K562 (cell line): ENCODE results near the gene ATXN7L1. TPM values are rescaled to one million over a fixed set of nuclear protein-coding genes. Genes with fewer than 3 reads are reported as not detected.

Experiments used
- ATAC-seq: fragments of 200-7000 bp; cut with Tn5 transposase; 3 replicates; pipeline ENCODE4 v1.9.1; 2020; ENCODE audit warnings: moderate library complexity
- BruUV-seq: library from RNA; stranded (reverse); fragments of 400-500 nt; replicated peaks from 2 replicates; lab custom pipeline; 2021; lab: Mats Ljungman, UMichigan
- CTCF ChIA-PET: fragments of 300-600 bp; formaldehyde crosslinking; extraction: SDS; loops from one replicate; lab custom pipeline; 2021; ENCODE audit warnings: low intra/inter-chr PET ratio; lab: Yijun Ruan, JAX
- POLR2A ChIA-PET: fragments of 300-600, 350-650 bp; sonication (Branson Sonifier 250); formaldehyde crosslinking; extraction: SDS; loops from one replicate; lab custom pipeline; 2021; ENCODE audit warnings: antibody characterized with exemption, inconsistent platforms; lab: Yijun Ruan, JAX
- DNase-seq, 4 experiments: peaks; one replicate each; pipeline versions ENCODE4 v3.0.0 to v3.0.0-alpha.2; 2011 to 2018; ENCODE audit warnings: low spot score in 3 of 4, mixed read lengths in 3 of 4; ENCODE audit errors: extremely low read depth in 1 of 4
- FAIRE-seq: peaks from 2 replicates; lab custom pipeline; 2011; peaks lifted over from hg19 to GRCh38; lab: Jason Lieb, UNC
- H2AFZ ChIP-seq: 2 replicates; pipeline ENCODE4 v1.6.0; 2011; ENCODE audit warnings: low read depth, low read length, control low read depth, inconsistent platforms
- H3K27ac ChIP-seq: fragments of 200-600 bp; 3 replicates; pipeline ENCODE4 v1.8.0; 2011; ENCODE audit warnings: low read depth, mild to moderate bottlenecking, control low read depth, inconsistent platforms, low read length, moderate library complexity, mixed read lengths; ENCODE audit errors: extremely low read depth
- H3K27me3 ChIP-seq, 2 experiments: fragments of 300-600 bp in 1 of 2; 2 replicates in 1 of 2; 3 replicates in 1 of 2; pipeline versions ENCODE4 v1.6.0 to v1.8.0; 2011; ENCODE audit warnings: inconsistent platforms in 2 of 2, low read length in 2 of 2, mild to moderate bottlenecking in 1 of 2, mixed read lengths in 1 of 2, moderate library complexity in 1 of 2; ENCODE audit not compliant: control insufficient read depth in 2 of 2, insufficient read depth in 2 of 2
- H3K36me3 ChIP-seq: fragments of 300-600 bp; 3 replicates; pipeline ENCODE4 v1.8.0; 2011; ENCODE audit warnings: mild to moderate bottlenecking, low read length, inconsistent platforms; ENCODE audit not compliant: control insufficient read depth, insufficient read depth
- H3K4me1 ChIP-seq, 2 experiments: fragments of 200-600 bp in 1 of 2; replicated peaks in 1 of 2; 2 replicates in 1 of 2; 3 replicates in 1 of 2; pipeline versions ENCODE4 v1.5.1 to v1.8.0; 2011; ENCODE audit warnings: inconsistent platforms in 2 of 2, low read length in 2 of 2, mild to moderate bottlenecking in 1 of 2, mixed read lengths in 1 of 2, moderate library complexity in 1 of 2; ENCODE audit not compliant: control insufficient read depth in 2 of 2, insufficient read depth in 2 of 2
- H3K4me2 ChIP-seq: 2 replicates; pipeline ENCODE4 v1.6.1; 2011; ENCODE audit warnings: low read length, control low read depth, inconsistent platforms, mixed read lengths; ENCODE audit not compliant: insufficient read depth
- H3K4me3 ChIP-seq: fragments of 200-600 bp; sonication (generic), shearing (Covaris generic); 2 replicates; pipeline ENCODE4 v1.5.1; 2016; ENCODE audit warnings: control low read depth, inconsistent platforms
- H3K79me2 ChIP-seq: fragments of 200-600 bp; 3 replicates; pipeline ENCODE4 v1.8.0; 2011; ENCODE audit warnings: low read length, inconsistent platforms; ENCODE audit not compliant: control insufficient read depth, insufficient read depth
- H3K9ac ChIP-seq, 2 experiments: 2 replicates each; pipeline versions ENCODE4 v1.6.0 to v1.6.1; 2011; ENCODE audit warnings: low read depth in 2 of 2, low read length in 2 of 2, control low read depth in 1 of 2, inconsistent platforms in 1 of 2, mild to moderate bottlenecking in 1 of 2, mixed read lengths in 1 of 2; ENCODE audit not compliant: insufficient read depth in 1 of 2
- H3K9me1 ChIP-seq: one replicate; pipeline ENCODE4 v1.6.0; 2011; ENCODE audit warnings: inconsistent platforms, mild to moderate bottlenecking, low read length, moderate library complexity; ENCODE audit not compliant: control insufficient read depth, insufficient read depth
- H3K9me3 ChIP-seq: replicated peaks from 2 replicates; pipeline ENCODE4 v1.5.1; 2011; ENCODE audit warnings: low read depth, low read length, inconsistent platforms; ENCODE audit not compliant: control insufficient read depth, insufficient read depth
- H4K20me1 ChIP-seq: replicated peaks from 2 replicates; pipeline ENCODE4 v1.6.1; 2011; ENCODE audit warnings: low read length, inconsistent platforms, mixed read lengths; ENCODE audit not compliant: control insufficient read depth, insufficient read depth
- BRD4 ChIP-seq: fragments of 200-600 bp; sonication (generic); IDR thresholded peaks from 2 replicates; pipeline ENCODE4 v1.6.1; 2017; ENCODE audit warnings: inconsistent platforms
- FOXA3 ChIP-seq, 2 experiments: fragments of 450-650 bp in 1 of 2; sonication (generic) in 1 of 2; formaldehyde crosslinking; IDR thresholded peaks in 1 of 2; conservative IDR thresholded peaks in 1 of 2; 2 replicates each; pipeline versions ENCODE4 v1.4.0 to v1.8.0; 2020 to 2022; ENCODE audit warnings: mild to moderate bottlenecking in 2 of 2, missing genetic modification reagents in 1 of 2
- RBM22 ChIP-seq: fragments of 200-400 bp; formaldehyde crosslinking; IDR thresholded peaks from 2 replicates; pipeline ENCODE4 v1.6.1; 2018; ENCODE audit warnings: low read length, low read depth; ENCODE audit not compliant: poor library complexity, severe bottlenecking
- SLC30A9 ChIP-seq: fragments of 250-450 bp; sonication (Bioruptor Pico); IDR thresholded peaks from 2 replicates; pipeline ENCODE4 v1.8.0; 2022; ENCODE audit warnings: mild to moderate bottlenecking, moderate library complexity
- TARDBP ChIP-seq: fragments of 450-650 bp; IDR thresholded peaks from 2 replicates; pipeline ENCODE4 v1.6.1; 2016
- ZC3H8 ChIP-seq: fragments of 450-650 bp; IDR thresholded peaks from 2 replicates; pipeline ENCODE4 v1.6.1; 2017
- ZNF224 ChIP-seq: sonication (generic); formaldehyde crosslinking; IDR thresholded peaks from 2 replicates; pipeline ENCODE4 v1.8.0; 2022; ENCODE audit warnings: mild to moderate bottlenecking, missing genetic modification reagents
- WGBS: fragments of 100-300 bp; shearing (Covaris generic); methylation state at CpG from one replicate; pipeline ENCODE4 v1.1.6; 2016; ENCODE audit warnings: low coverage, mixed read lengths; ENCODE audit not compliant: insufficient coverage; ENCODE audit errors: missing lambda C conversion rate; 5-methylcytosine and 5-hydroxymethylcytosine counted together
- in situ Hi-C: fragments of 300-500 bp; cut with MboI; formaldehyde crosslinking; loops from 4 replicates; pipeline ENCODE4 v1.15.0; 2018; ENCODE audit warnings: inconsistent platforms, mixed read lengths
- intact Hi-C: fragments of 100-400 bp; cut with micrococcal nuclease; formaldehyde crosslinking; loops from 2 replicates; pipeline ENCODE4 v1.14.2; 2022
- polyA plus RNA-seq, 8 experiments: library from polyadenylated mRNA; depleted of rRNA in 4 of 8; stranded (reverse) in 5 of 8; unstranded in 3 of 8; fragments of >200 nt; fragmentation: Nextera tagmentation in 2 of 8; fragmentation: Illumina TruSeq in 1 of 8; extraction: Ambion mirVana in 2 of 8; extraction: Trizol in 1 of 8; gene quantifications; 2 replicates each; pipeline versions ENCODE4 v1.2.1 to v1.2.3, GENCODE V29; 2011 to 2014; ENCODE audit warnings: inconsistent platforms in 1 of 8, missing spikeins in 1 of 8
- total RNA-seq, 7 experiments: library from RNA; depleted of rRNA in 6 of 7; stranded (reverse); fragments of >200 nt in 6 of 7; fragmentation: Illumina TruSeq in 2 of 7; extraction: Trizol in 2 of 7; gene quantifications; 2 replicates each; pipeline versions ENCODE4 v1.2.1 to v1.2.3, GENCODE V29; 2011 to 2021; ENCODE audit warnings: low replicate concordance in 1 of 7
- TF ChIP-seq, protein P1 (sequence below): fragments of 450-650 bp; IDR thresholded peaks from 2 replicates; pipeline ENCODE4 v1.6.1; 2017; ENCODE audit warnings: antibody characterized with exemption
- TF ChIP-seq, protein P2 (sequence below): fragments of 200-400 bp; formaldehyde crosslinking; IDR thresholded peaks from 2 replicates; pipeline ENCODE4 v1.6.1; 2017; ENCODE audit warnings: mild to moderate bottlenecking, low read depth, low read length, moderate library complexity
- TF ChIP-seq, protein P3 (sequence below): fragments of 250-450 bp; sonication (Bioruptor Pico); IDR thresholded peaks from 2 replicates; pipeline ENCODE4 v1.8.0; 2022; ENCODE audit warnings: moderate library complexity, mild to moderate bottlenecking, inconsistent platforms
- TF ChIP-seq, protein P4 (sequence below): sonication (generic); formaldehyde crosslinking; IDR thresholded peaks from 2 replicates; pipeline ENCODE4 v1.8.1; 2023; ENCODE audit warnings: mild to moderate bottlenecking, missing genetic modification reagents
- TF ChIP-seq, protein P5 (sequence below): sonication (generic); formaldehyde crosslinking; IDR thresholded peaks from 2 replicates; pipeline ENCODE4 v1.8.0; 2022; ENCODE audit warnings: mild to moderate bottlenecking, missing genetic modification reagents

The ATXN7L1 gene
- total and polyA plus RNA-seq, 9 of the 15 experiments (the other 6 are each of a cell fraction or from before 2014, with no cell fraction given): 6.6 to 13.7 (median 10.7) TPM

DNA sequence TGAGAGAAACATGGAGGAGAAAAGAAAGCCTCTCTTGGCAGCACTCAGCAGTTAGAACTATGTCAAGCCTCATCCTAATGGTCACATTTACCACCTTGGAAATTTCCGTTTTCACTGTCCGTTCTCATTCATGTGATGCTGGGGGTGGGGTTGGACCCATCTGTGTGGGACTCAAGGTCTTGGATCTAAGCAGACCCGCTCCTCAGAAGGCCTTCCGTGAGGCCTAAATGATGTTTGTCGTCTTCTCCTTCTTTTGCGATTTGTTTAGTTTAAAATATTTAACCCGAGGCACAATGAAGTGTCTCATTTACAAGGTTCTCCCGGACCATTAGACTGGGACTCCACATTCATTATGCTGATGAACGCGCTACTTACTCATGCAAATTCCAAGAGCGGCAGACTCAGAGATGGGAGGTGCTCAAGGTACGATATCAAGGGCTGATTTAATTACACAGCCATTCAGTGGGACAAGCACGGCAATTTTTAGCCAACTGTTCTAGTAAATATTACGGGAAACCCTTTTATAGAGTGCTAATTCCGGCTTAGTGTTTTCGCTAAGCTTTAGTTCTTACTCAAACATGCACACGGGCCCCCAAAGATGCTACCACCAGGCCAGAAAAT lies 186.0 kb downstream of the ATXN7L1 start:
- H3K27ac ChIP-seq: no peak overlapping the region
- H3K9me3 ChIP-seq: no peaks in the 10 kb centered on the region
- ChIA-PET CTCF (no interaction called here), POLR2A (interaction anchor here (0.6 kb wide), 1 partner anchor 140 kb away, joined by 4 read pairs; no protein-coding TSS in a partner anchor)
- BruUV-seq: no TSS peak
- FAIRE-seq: no peak
- H3K4me2 ChIP-seq: no peak overlapping the region
- peaks cover 0 to 4% of the 10 kb centered on the region in 2 experiments; a peak in 2 of 5 replicates for H3K4me1 ChIP-seq
- H3K79me2 ChIP-seq: no peaks in the 10 kb centered on the region
- no peak overlapping the region for H3K9ac ChIP-seq
- H3K27me3 ChIP-seq: peaks cover 36 to 66% of the 10 kb centered on the region in 2 experiments
- H3K36me3 ChIP-seq: no peaks in the 10 kb centered on the region
- 36% methylated on average over 17 of the region's 17 CpGs for WGBS
- H2AFZ ChIP-seq: no peak overlapping the region
- TF ChIP-seq SLC30A9 (no peak), BRD4 (no peak), ZNF224 (CRISPR knock-in tag) (no peak), ZC3H8 (no peak), FOXA3 (CRISPR knock-in tag; conservative IDR thresholded peaks at IDR 0.05 in 1 of 2, IDR thresholded peaks at IDR 0.05 in 1 of 2) (no peak), RBM22 (no peak), TARDBP (no peak)
- TF ChIP-seq, protein P1, sequence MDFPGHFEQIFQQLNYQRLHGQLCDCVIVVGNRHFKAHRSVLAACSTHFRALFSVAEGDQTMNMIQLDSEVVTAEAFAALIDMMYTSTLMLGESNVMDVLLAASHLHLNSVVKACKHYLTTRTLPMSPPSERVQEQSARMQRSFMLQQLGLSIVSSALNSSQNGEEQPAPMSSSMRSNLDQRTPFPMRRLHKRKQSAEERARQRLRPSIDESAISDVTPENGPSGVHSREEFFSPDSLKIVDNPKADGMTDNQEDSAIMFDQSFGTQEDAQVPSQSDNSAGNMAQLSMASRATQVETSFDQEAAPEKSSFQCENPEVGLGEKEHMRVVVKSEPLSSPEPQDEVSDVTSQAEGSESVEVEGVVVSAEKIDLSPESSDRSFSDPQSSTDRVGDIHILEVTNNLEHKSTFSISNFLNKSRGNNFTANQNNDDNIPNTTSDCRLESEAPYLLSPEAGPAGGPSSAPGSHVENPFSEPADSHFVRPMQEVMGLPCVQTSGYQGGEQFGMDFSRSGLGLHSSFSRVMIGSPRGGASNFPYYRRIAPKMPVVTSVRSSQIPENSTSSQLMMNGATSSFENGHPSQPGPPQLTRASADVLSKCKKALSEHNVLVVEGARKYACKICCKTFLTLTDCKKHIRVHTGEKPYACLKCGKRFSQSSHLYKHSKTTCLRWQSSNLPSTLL: no peak
- TF ChIP-seq, protein P2, sequence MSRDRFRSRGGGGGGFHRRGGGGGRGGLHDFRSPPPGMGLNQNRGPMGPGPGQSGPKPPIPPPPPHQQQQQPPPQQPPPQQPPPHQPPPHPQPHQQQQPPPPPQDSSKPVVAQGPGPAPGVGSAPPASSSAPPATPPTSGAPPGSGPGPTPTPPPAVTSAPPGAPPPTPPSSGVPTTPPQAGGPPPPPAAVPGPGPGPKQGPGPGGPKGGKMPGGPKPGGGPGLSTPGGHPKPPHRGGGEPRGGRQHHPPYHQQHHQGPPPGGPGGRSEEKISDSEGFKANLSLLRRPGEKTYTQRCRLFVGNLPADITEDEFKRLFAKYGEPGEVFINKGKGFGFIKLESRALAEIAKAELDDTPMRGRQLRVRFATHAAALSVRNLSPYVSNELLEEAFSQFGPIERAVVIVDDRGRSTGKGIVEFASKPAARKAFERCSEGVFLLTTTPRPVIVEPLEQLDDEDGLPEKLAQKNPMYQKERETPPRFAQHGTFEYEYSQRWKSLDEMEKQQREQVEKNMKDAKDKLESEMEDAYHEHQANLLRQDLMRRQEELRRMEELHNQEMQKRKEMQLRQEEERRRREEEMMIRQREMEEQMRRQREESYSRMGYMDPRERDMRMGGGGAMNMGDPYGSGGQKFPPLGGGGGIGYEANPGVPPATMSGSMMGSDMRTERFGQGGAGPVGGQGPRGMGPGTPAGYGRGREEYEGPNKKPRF: no peak
- TF ChIP-seq, protein P3, sequence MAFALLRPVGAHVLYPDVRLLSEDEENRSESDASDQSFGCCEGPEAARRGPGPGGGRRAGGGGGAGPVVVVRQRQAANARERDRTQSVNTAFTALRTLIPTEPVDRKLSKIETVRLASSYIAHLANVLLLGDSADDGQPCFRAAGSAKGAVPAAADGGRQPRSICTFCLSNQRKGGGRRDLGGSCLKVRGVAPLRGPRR (CRISPR knock-in tag): no peak
- TF ChIP-seq, protein P4, sequence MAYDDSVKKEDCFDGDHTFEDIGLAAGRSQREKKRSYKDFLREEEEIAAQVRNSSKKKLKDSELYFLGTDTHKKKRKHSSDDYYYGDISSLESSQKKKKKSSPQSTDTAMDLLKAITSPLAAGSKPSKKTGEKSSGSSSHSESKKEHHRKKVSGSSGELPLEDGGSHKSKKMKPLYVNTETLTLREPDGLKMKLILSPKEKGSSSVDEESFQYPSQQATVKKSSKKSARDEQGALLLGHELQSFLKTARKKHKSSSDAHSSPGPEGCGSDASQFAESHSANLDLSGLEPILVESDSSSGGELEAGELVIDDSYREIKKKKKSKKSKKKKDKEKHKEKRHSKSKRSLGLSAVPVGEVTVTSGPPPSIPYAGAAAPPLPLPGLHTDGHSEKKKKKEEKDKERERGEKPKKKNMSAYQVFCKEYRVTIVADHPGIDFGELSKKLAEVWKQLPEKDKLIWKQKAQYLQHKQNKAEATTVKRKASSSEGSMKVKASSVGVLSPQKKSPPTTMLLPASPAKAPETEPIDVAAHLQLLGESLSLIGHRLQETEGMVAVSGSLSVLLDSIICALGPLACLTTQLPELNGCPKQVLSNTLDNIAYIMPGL (CRISPR knock-in tag): no peak
- TF ChIP-seq, protein P5, sequence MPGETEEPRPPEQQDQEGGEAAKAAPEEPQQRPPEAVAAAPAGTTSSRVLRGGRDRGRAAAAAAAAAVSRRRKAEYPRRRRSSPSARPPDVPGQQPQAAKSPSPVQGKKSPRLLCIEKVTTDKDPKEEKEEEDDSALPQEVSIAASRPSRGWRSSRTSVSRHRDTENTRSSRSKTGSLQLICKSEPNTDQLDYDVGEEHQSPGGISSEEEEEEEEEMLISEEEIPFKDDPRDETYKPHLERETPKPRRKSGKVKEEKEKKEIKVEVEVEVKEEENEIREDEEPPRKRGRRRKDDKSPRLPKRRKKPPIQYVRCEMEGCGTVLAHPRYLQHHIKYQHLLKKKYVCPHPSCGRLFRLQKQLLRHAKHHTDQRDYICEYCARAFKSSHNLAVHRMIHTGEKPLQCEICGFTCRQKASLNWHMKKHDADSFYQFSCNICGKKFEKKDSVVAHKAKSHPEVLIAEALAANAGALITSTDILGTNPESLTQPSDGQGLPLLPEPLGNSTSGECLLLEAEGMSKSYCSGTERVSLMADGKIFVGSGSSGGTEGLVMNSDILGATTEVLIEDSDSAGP (CRISPR knock-in tag): no peak
- no peak overlapping the region for H3K4me3 ChIP-seq
- H4K20me1 ChIP-seq: peaks cover 3% of the 10 kb centered on the region; the same call in 1 of the 2 replicates
- in situ Hi-C loops: no loop called here
- no peak for DNase-seq
- no peaks in the 10 kb centered on the region for H3K9me1 ChIP-seq
- no peak for ATAC-seq
- intact Hi-C loops: no loop called here
